ENCODE data around the gene OR52K1. TPM values are rescaled to one million over a fixed set of nuclear protein-coding genes. Genes with fewer than 3 reads are reported as not detected.

The OR52K1 gene
- total RNA-seq, 2 experiments from 2014 or later = not detected

GRCh38 chr11:4514196-4514595, 31.8 kb downstream of the OR52K1 start:
- no peaks in the 10 kb centered on the region for H3K4me1 Mint-ChIP-seq (ENCODE audit: low read depth)
- no peak overlapping the region for H3K4me3 ChIP-seq (ENCODE audit: low read length)
- CTCF ChIA-PET = no interaction called here
- H3K36me3 Mint-ChIP-seq (ENCODE audit: low read depth) = no peaks in the 10 kb centered on the region
- ATAC-seq (ENCODE audit: poor library complexity) (no peak), DNase-seq (no peak)
- no peaks in the 10 kb centered on the region for H3K4me1 ChIP-seq (ENCODE audit: insufficient read depth, low read length)
- POLR2A ChIA-PET = no interaction called here
- no peaks in the 10 kb centered on the region for H3K36me3 ChIP-seq (ENCODE audit: insufficient read depth, low read length)
- no peak for TF ChIP-seq CTCF (IDR thresholded peaks at IDR 0.05)
- H3K9me3 ChIP-seq (ENCODE audit: control insufficient read depth in 1 of 2, insufficient read depth in 1 of 2, low read length in 2 of 2) = no peaks in the 10 kb centered on the region
- H3K27ac Mint-ChIP-seq = no peak overlapping the region
- H3K9me3 Mint-ChIP-seq = no peaks in the 10 kb centered on the region
- no peak overlapping the region for H3K4me3 Mint-ChIP-seq
- no peak overlapping the region for H3K27ac ChIP-seq (ENCODE audit: low read depth in 1 of 2, low read length in 2 of 2)
- no peaks in the 10 kb centered on the region for H3K27me3 ChIP-seq (ENCODE audit: control insufficient read depth in 1 of 2, insufficient read depth in 2 of 2, low read length in 2 of 2)
- peaks cover 13% of the 10 kb centered on the region for H3K27me3 Mint-ChIP-seq
- intact Hi-C loops (cut with DNase I, micrococcal nuclease) = no loop called here

DNA sequence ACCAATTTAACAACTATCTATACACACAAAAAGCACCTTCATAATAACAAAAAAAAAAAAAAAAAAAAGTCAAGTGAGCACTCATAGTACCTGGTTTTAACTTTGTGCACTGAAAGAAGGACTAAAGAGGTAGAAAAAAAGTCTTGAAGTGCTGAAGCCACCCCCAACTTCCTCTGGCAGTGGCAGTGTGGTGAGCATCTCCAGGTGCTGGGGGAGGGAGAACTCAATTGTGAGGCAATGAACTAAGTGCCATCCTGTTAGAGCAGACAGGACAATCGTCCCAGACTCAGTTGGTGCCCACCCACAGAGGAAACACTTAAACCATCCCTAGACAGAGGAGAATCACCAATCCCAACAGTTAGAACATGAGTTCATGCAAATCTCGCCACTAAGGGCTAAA, 39.9 kb downstream of the OR52K1 start:
- CTCF ChIA-PET = no interaction called here
- no peak overlapping the region for H3K27ac ChIP-seq (ENCODE audit: low read depth in 1 of 2, low read length in 2 of 2)
- intact Hi-C loops (cut with DNase I, micrococcal nuclease) = no loop called here
- POLR2A ChIA-PET = no interaction called here
- no peaks in the 10 kb centered on the region for H3K27me3 ChIP-seq (ENCODE audit: control insufficient read depth in 1 of 2, insufficient read depth in 2 of 2, low read length in 2 of 2)
- Mint-ChIP-seq H3K27me3 (peaks cover 44% of the 10 kb centered on the region), H3K36me3 (ENCODE audit: low read depth) (no peaks in the 10 kb centered on the region), H3K27ac (no peak overlapping the region), H3K4me3 (no peak overlapping the region), H3K4me1 (ENCODE audit: low read depth) (no peaks in the 10 kb centered on the region), H3K9me3 (no peaks in the 10 kb centered on the region)
- H3K36me3 ChIP-seq (ENCODE audit: insufficient read depth, low read length) = no peaks in the 10 kb centered on the region
- ATAC-seq (ENCODE audit: poor library complexity) (no peak), DNase-seq (no peak)
- H3K4me3 ChIP-seq (ENCODE audit: low read length) = no peak overlapping the region
- TF ChIP-seq CTCF (IDR thresholded peaks at IDR 0.05) = no peak
- no peaks in the 10 kb centered on the region for H3K4me1 ChIP-seq (ENCODE audit: insufficient read depth, low read length)
- H3K9me3 ChIP-seq (ENCODE audit: control insufficient read depth in 1 of 2, insufficient read depth in 1 of 2, low read length in 2 of 2) = no peaks in the 10 kb centered on the region

DNA sequence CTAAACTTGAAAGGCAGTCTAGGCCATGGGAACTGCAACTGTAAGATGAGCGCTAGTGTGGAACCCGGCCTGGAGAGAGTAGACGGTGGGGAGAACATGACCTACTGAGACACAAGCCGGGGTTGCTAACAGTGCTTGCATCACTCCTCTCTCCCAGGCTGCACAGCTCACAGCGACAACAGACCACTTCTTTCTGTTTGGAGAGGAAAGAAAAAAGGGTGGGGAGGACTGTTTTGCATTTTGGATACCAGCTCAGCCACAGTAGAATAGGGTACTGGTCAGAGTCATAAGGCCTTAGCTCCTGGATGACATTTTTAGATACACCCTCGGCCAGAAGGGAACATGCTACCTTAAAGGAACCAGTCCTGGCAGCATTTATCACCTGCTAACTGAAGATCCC, 40.3 kb downstream of the OR52K1 start:
- Mint-ChIP-seq H3K27me3 (peaks cover 45% of the 10 kb centered on the region), H3K36me3 (ENCODE audit: low read depth) (no peaks in the 10 kb centered on the region), H3K9me3 (no peaks in the 10 kb centered on the region), H3K4me3 (no peak overlapping the region), H3K4me1 (ENCODE audit: low read depth) (no peaks in the 10 kb centered on the region), H3K27ac (no peak overlapping the region)
- intact Hi-C loops (cut with DNase I, micrococcal nuclease) = no loop called here
- ChIA-PET CTCF (no interaction called here), POLR2A (no interaction called here)
- H3K4me1 ChIP-seq (ENCODE audit: insufficient read depth, low read length) = no peaks in the 10 kb centered on the region
- ATAC-seq (ENCODE audit: poor library complexity) (no peak), DNase-seq (no peak)
- no peak overlapping the region for H3K27ac ChIP-seq (ENCODE audit: low read depth in 1 of 2, low read length in 2 of 2)
- no peaks in the 10 kb centered on the region for H3K9me3 ChIP-seq (ENCODE audit: control insufficient read depth in 1 of 2, insufficient read depth in 1 of 2, low read length in 2 of 2)
- no peaks in the 10 kb centered on the region for H3K36me3 ChIP-seq (ENCODE audit: insufficient read depth, low read length)
- TF ChIP-seq CTCF (IDR thresholded peaks at IDR 0.05) = no peak
- H3K27me3 ChIP-seq (ENCODE audit: control insufficient read depth in 1 of 2, insufficient read depth in 2 of 2, low read length in 2 of 2) = no peaks in the 10 kb centered on the region
- H3K4me3 ChIP-seq (ENCODE audit: low read length) = no peak overlapping the region
